Lung (tissue), 12 donors: ENCODE data around the gene TCF25. TPM values are rescaled to one million over a fixed set of nuclear protein-coding genes. Genes with fewer than 3 reads are reported as not detected.

Source experiments
- ATAC-seq: fragments of 200-7000 bp; cut with Tn5 transposase; one replicate; pipeline ENCODE4 v1.9.1; 2020; ENCODE audit warnings: moderate number of reproducible peaks; ENCODE audit not compliant: insufficient read depth, low FRiP score
- DNase-seq, 3 donors: peaks; one replicate each; pipeline ENCODE4 v3.0.0-alpha.2; 2013 to 2017
- H3K27ac ChIP-seq, 2 donors: one replicate each; pipeline ENCODE4 v1.5.1; 2013; ENCODE audit warnings: mild to moderate bottlenecking in 2 of 2, moderate library complexity in 2 of 2, control low read depth in 1 of 2, inconsistent platforms in 1 of 2, low read depth in 1 of 2, low read length in 1 of 2
- H3K27me3 ChIP-seq, 3 donors: one replicate each; pipeline ENCODE4 v1.5.1; 2013; ENCODE audit warnings: low read length in 2 of 3; ENCODE audit not compliant: control insufficient read depth in 3 of 3, insufficient read depth in 3 of 3
- H3K36me3 ChIP-seq, 4 donors: one replicate each; pipeline ENCODE4 v1.5.1; 2013; ENCODE audit warnings: low read length in 4 of 4, mild to moderate bottlenecking in 1 of 4, moderate library complexity in 1 of 4; ENCODE audit not compliant: control insufficient read depth in 4 of 4, insufficient read depth in 4 of 4
- H3K4me1 ChIP-seq, 5 donors: one replicate each; pipeline ENCODE4 v1.5.1; 2013; ENCODE audit warnings: low read length in 5 of 5, mild to moderate bottlenecking in 2 of 5, moderate library complexity in 1 of 5; ENCODE audit not compliant: control insufficient read depth in 5 of 5, insufficient read depth in 5 of 5
- H3K4me3 ChIP-seq: one replicate; pipeline ENCODE4 v1.5.1; 2013; ENCODE audit warnings: mild to moderate bottlenecking, control low read depth, moderate library complexity
- H3K9ac ChIP-seq, 2 donors: one replicate each; pipeline ENCODE4 v1.5.1; 2013; ENCODE audit warnings: low read length in 2 of 2, control low read depth in 1 of 2; ENCODE audit not compliant: insufficient read depth in 1 of 2
- H3K9me3 ChIP-seq, 4 donors: one replicate each; pipeline ENCODE4 v1.5.1; 2013; ENCODE audit warnings: low read length in 3 of 4, mild to moderate bottlenecking in 1 of 4, moderate library complexity in 1 of 4; ENCODE audit not compliant: control insufficient read depth in 4 of 4, insufficient read depth in 3 of 4
- WGBS, 2 donors: extraction: QIAGEN DNeasy Blood & Tissue Kit; methylation state at CpG; one replicate each; pipeline ENCODE4 v1.1.7; 2013; 5-methylcytosine and 5-hydroxymethylcytosine counted together
- polyA plus RNA-seq, 2 donors: library from polyadenylated mRNA; stranded (reverse); fragments of 200-250 nt; gene quantifications; one replicate each; pipeline ENCODE4 v1.2.1, GENCODE V29; 2013
- total RNA-seq, 2 donors: library from RNA; depleted of rRNA in 1 of 2; stranded (reverse); fragments of >200 nt in 1 of 2; gene quantifications; one replicate each; pipeline ENCODE4 v1.2.1, GENCODE V29; 2014 to 2021
- TF ChIP-seq, protein P1 (sequence below): IDR thresholded peaks from 2 replicates; pipeline ENCODE4 v1.5.1; 2012; ENCODE audit warnings: mild to moderate bottlenecking; ENCODE audit errors: control extremely low read depth, extremely low read depth
- donor health status: control.
- donor health status: control.
- donor health status: Bipolar disorder and iron deficiency.
- donor health status: healthy.
- donor health status: DM: yes; HTN: yes; CAD: no.

The TCF25 gene
- total and polyA plus RNA-seq, 4 donors, result 106 to 212 (median 129) TPM

DNA sequence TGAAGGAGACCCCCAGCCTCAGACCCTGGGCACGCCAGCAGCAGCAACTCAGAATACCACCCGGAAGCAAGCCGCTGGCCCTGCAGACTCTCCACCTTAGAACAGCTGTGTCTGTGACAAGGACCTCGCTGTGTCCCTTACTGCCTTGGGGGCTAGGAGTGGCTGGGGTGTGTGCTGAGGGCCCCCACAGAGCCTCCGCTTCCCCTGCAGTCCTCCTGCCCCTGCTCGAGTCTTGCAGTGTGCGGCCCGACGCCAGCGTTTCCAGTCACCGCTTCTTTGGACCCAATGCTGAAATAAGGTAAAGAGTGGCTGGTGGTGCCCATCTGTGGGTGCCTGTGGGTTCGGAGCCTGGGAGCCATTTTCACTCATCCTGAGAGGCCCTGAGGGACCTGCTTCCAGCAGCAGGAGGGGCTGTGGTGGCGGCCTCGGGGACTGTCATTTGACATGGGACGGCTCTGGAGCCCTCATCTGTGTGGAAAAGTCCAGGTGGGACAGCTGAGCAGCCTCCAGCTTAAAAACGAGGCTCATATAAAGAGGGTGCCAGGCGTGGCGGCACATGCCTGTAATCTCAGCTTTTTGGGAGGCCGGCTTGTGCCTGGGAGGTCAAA lies 30.6 kb downstream of the TCF25 start:
- Histone ChIP-seq H3K36me3 (peaks cover 12 to 76% (median 35%) of the 10 kb centered on the region in 4 donors), H3K9ac (no peak overlapping the region), H3K9me3 (no peaks in the 10 kb centered on the region), H3K4me3 (no peak overlapping the region), H3K4me1 (no peaks in the 10 kb centered on the region), H3K27me3 (no peaks in the 10 kb centered on the region), H3K27ac (no peak overlapping the region)
- ATAC-seq (no peak), DNase-seq (no peak)
- 94 to 95% methylated on average over 19 of the region's 19 CpGs for WGBS, 2 donors
- TF ChIP-seq, protein P1, sequence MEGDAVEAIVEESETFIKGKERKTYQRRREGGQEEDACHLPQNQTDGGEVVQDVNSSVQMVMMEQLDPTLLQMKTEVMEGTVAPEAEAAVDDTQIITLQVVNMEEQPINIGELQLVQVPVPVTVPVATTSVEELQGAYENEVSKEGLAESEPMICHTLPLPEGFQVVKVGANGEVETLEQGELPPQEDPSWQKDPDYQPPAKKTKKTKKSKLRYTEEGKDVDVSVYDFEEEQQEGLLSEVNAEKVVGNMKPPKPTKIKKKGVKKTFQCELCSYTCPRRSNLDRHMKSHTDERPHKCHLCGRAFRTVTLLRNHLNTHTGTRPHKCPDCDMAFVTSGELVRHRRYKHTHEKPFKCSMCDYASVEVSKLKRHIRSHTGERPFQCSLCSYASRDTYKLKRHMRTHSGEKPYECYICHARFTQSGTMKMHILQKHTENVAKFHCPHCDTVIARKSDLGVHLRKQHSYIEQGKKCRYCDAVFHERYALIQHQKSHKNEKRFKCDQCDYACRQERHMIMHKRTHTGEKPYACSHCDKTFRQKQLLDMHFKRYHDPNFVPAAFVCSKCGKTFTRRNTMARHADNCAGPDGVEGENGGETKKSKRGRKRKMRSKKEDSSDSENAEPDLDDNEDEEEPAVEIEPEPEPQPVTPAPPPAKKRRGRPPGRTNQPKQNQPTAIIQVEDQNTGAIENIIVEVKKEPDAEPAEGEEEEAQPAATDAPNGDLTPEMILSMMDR, result no peak

DNA sequence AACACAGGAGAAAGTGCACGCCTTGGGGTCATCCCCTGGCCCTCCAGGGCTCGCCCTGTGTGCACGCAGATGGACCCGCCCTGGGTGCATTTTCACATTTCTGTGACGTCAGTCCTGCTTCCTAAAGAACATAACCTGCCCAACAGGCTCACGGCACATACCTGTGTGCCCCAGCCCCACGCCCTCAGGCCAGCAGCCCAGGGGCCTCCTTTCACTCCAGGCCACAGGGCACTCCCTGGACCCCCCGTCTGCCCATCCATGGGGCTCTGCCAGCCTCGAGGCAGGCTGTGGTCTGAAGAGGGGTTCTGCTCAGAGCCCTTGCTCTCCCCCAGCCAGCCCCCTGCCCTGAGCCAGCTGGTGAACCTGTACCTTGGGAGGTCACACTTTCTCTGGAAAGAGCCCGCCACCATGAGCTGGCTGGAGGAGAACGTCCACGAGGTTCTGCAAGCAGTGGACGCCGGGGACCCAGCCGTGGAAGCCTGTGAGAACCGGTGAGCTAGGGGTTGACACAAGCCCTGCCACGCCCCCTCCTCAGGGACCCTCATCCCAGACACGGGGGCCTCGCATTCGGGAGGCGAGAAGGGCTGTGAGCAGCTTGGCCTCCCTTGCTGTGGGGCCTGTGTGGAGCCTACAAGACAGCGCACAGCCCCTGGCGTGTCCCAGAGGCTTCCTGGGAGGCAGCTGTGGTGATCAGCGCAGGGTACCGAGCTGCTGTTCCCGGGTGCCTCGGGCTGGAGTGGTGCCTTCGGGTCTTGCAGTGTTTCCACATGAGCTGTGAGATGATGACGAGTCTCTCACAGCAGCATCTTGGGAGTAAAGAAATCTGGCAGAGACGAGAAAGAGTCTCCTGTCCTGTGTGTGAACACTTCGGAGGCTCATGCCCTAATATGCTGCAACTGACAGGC lies 31.5 kb downstream of the TCF25 start:
- ATAC-seq (no peak), DNase-seq (no peak)
- Histone ChIP-seq H3K9me3 (no peaks in the 10 kb centered on the region), H3K27me3 (no peaks in the 10 kb centered on the region), H3K36me3 (peaks cover 12 to 73% (median 34%) of the 10 kb centered on the region in 4 donors), H3K4me1 (no peaks in the 10 kb centered on the region), H3K27ac (no peak overlapping the region), H3K4me3 (no peak overlapping the region), H3K9ac (no peak overlapping the region)
- TF ChIP-seq, protein P1, result no peak
- 87 to 91% methylated on average over 31 of the region's 31 CpGs for WGBS, 2 donors

DNA sequence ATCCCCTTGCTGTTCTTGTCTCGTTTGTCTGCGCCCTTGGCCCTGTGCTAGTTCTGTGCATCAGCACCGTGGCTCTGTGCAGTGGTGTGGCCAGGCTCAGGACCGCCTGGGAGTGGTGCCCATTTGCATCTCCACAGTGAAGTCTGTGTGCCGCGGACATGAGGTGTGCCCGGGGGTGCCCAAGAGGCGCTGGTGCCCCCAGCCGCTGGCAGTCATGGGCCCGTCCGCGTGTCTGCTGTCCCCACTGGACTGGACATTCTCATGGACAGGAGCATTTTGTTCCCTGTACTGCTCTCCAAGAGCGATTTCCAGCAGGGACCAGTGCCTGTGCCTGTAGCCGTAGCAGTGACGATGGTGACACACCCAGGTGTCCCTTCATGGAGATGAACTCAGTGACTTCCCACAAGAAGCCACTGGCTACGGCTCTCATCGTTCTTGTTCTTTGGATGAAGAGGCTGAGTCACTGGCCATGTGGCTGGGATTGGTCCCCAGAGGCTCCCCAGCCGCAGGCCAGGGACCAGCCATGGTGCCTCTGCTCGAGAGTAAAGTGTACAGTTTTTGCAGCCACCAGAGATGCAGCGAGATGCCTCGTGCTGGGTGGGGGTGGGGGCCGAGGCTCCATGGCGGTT lies 32.2 kb downstream of the TCF25 start:
- Histone ChIP-seq H3K9ac (no peak overlapping the region), H3K36me3 (peaks cover 12 to 72% (median 31%) of the 10 kb centered on the region in 4 donors), H3K27ac (no peak overlapping the region), H3K9me3 (no peaks in the 10 kb centered on the region), H3K27me3 (no peaks in the 10 kb centered on the region), H3K4me3 (no peak overlapping the region), H3K4me1 (no peaks in the 10 kb centered on the region)
- WGBS, 2 donors, result 95% methylated on average over 23 of the region's 23 CpGs
- DNase-seq (no peak), ATAC-seq (no peak)
- TF ChIP-seq, protein P1, result no peak
